AG04449 (cell line): ENCODE data around the gene RNASE3.
"Not testable (repeated sequence)": the region's sequence is repeated elsewhere in the genome, so short reads cannot be mapped to it uniquely, and the experiment has no call there.

Experiments used
- CTCF ChIA-PET: fragments of 350-600 bp; formaldehyde crosslinking; extraction: SDS; loops from one replicate; lab custom pipeline; 2021; ENCODE audit warnings: antibody characterized with exemption; lab: Yijun Ruan, JAX
- POLR2A ChIA-PET: fragments of 400-600, 350-600 bp; formaldehyde crosslinking; extraction: SDS; loops from one replicate; lab custom pipeline; 2020; ENCODE audit warnings: antibody characterized with exemption, inconsistent platforms; lab: Yijun Ruan, JAX
- DNase-seq: peaks from one replicate; pipeline ENCODE4 v3.0.0-alpha.2; 2010; ENCODE audit warnings: low read depth, low spot score
- H3K4me3 ChIP-seq: 2 replicates; pipeline ENCODE4 v1.5.1; 2011; ENCODE audit warnings: low read depth, mild to moderate bottlenecking, control low read depth, low read length
- CTCF ChIP-seq: IDR thresholded peaks from one replicate; pipeline ENCODE4 v1.5.1; 2011; ENCODE audit warnings: mild to moderate bottlenecking, moderate library complexity, low read length, control low read depth, inconsistent platforms; ENCODE audit not compliant: insufficient read depth; ENCODE audit errors: missing control alignments

Gene RNASE3

GRCh38 chr14:20891126-20891825 is at the start of gene RNASE3:
TSS of gene RNASE3 (plus strand) at chr14:20891385. CDS start at chr14:20891687, 302 bp downstream.
- CTCF ChIA-PET, result not testable (repeated sequence)

GRCh38 chr14:20846560-20846959 is 44.6 kb upstream of the RNASE3 start:
- H3K4me3 ChIP-seq, result no peak overlapping the region
- ChIA-PET POLR2A (no interaction called here), CTCF (interaction anchor here (1.2 to 1.8 kb wide), 2 partner anchors 9 to 11 kb away, joined by 7 to 11 read pairs; no protein-coding TSS in a partner anchor)
- no peak for DNase-seq
- TF ChIP-seq CTCF, result no peak

More at GRCh38 chr14:20891126-20891825, at the start of gene RNASE3:
- DNase-seq, POLR2A ChIA-PET, H3K4me3 ChIP-seq: not testable (repeated sequence)

- CTCF ChIA-PET, result interaction anchor here (1.0 to 4.3 kb wide), 7 partner anchors 8 to 153 kb away, joined by 3 to 29 read pairs (median 6); no protein-coding TSS in a partner anchor
- POLR2A ChIA-PET, result no interaction called here
- TF ChIP-seq CTCF, result no peak
- H3K4me3 ChIP-seq, result no peak overlapping the region
- DNase-seq, result no peak
Observed at GRCh38 chr14:20848316-20848954, 42.8 kb upstream of the RNASE3 start.

- ChIA-PET POLR2A (no interaction called here), CTCF (interaction anchor here (1.0 to 4.3 kb wide), 6 partner anchors 9 to 153 kb away, joined by 3 to 29 read pairs (median 6); no protein-coding TSS in a partner anchor)
- no peak for TF ChIP-seq CTCF
- DNase-seq, result no peak
- H3K4me3 ChIP-seq, result no peak overlapping the region
Observed at GRCh38 chr14:20848955-20849570, 42.1 kb upstream of the RNASE3 start.

GRCh38 chr14:20853042-20853441 is 38.1 kb upstream of the RNASE3 start:
- TF ChIP-seq CTCF, result no peak
- POLR2A ChIA-PET, result no interaction called here
- H3K4me3 ChIP-seq, result no peak overlapping the region
- CTCF ChIA-PET, result no interaction called here
- DNase-seq, result no peak

- no peak overlapping the region for H3K4me3 ChIP-seq
- CTCF ChIA-PET, result interaction anchor here (0.8 to 3.8 kb wide), 15 partner anchors 8 to 249 kb away, joined by 3 to 43 read pairs (median 5); no protein-coding TSS in a partner anchor
- DNase-seq, result no peak
- POLR2A ChIA-PET, result no interaction called here
- TF ChIP-seq CTCF, result peak; percentile 40
Observed at GRCh38 chr14:20855652-20856291, 35.4 kb upstream of the RNASE3 start.
